Liver (tissue), 9 donors: Measurements from ENCODE around the gene CACNA1E. TPM values are rescaled to one million over a fixed set of nuclear protein-coding genes. Genes with fewer than 3 reads are reported as not detected.

Source experiments
- DNase-seq: peaks from one replicate; pipeline ENCODE4 v3.0.0-alpha.2; 2017; ENCODE audit warnings: low spot score
- H3K27ac ChIP-seq, 2 donors: one replicate each; pipeline ENCODE4 v1.7.0; 2013; ENCODE audit warnings: inconsistent platforms in 2 of 2, low read length in 2 of 2, control low read depth in 1 of 2, low read depth in 1 of 2, mild to moderate bottlenecking in 1 of 2
- H3K27me3 ChIP-seq, 4 donors: one replicate each; pipeline versions ENCODE4 v1.6.1 to v1.7.0; 2013; ENCODE audit warnings: low read length in 3 of 4, inconsistent platforms in 1 of 4, mild to moderate bottlenecking in 1 of 4, moderate library complexity in 1 of 4; ENCODE audit not compliant: control insufficient read depth in 4 of 4, insufficient read depth in 4 of 4
- H3K36me3 ChIP-seq, 4 donors: one replicate each; pipeline versions ENCODE4 v1.6.1 to v1.7.0; 2013; ENCODE audit warnings: low read length in 3 of 4, mild to moderate bottlenecking in 3 of 4, low read depth in 1 of 4, moderate library complexity in 1 of 4; ENCODE audit not compliant: control insufficient read depth in 4 of 4, insufficient read depth in 3 of 4
- H3K4me1 ChIP-seq, 4 donors: one replicate each; pipeline versions ENCODE4 v1.6.1 to v1.7.0; 2013; ENCODE audit warnings: low read length in 3 of 4, mild to moderate bottlenecking in 3 of 4, moderate library complexity in 1 of 4; ENCODE audit not compliant: control insufficient read depth in 4 of 4, insufficient read depth in 4 of 4
- H3K4me3 ChIP-seq, 3 donors: one replicate each; pipeline versions ENCODE4 v1.6.1 to v1.7.0; 2013; ENCODE audit warnings: low read length in 3 of 3, control low read depth in 1 of 3, low read depth in 1 of 3, mild to moderate bottlenecking in 1 of 3
- H3K9ac ChIP-seq, 2 donors: one replicate each; pipeline ENCODE4 v1.7.0; 2013; ENCODE audit warnings: low read length in 2 of 2, mild to moderate bottlenecking in 2 of 2, moderate library complexity in 2 of 2, control low read depth in 1 of 2, low read depth in 1 of 2
- H3K9me3 ChIP-seq, 4 donors: one replicate each; pipeline versions ENCODE4 v1.6.1 to v1.7.0; 2013; ENCODE audit warnings: low read length in 3 of 4; ENCODE audit not compliant: control insufficient read depth in 4 of 4
- ATF3 ChIP-seq: IDR thresholded peaks from 2 replicates; pipeline ENCODE4 v1.6.1; 2016; ENCODE audit warnings: antibody characterized with exemption
- EGR1 ChIP-seq, 2 donors: IDR thresholded peaks; 2 replicates each; pipeline ENCODE4 v1.6.1; 2016 to 2018; ENCODE audit warnings: antibody characterized with exemption in 2 of 2, low read depth in 2 of 2
- FOXA1 ChIP-seq: IDR thresholded peaks from 2 replicates; pipeline ENCODE4 v1.6.1; 2016; ENCODE audit warnings: antibody characterized with exemption
- FOXA2 ChIP-seq: IDR thresholded peaks from 2 replicates; pipeline ENCODE4 v1.6.1; 2016; ENCODE audit warnings: antibody characterized with exemption
- GABPA ChIP-seq, 2 donors: IDR thresholded peaks in 1 of 2; conservative IDR thresholded peaks in 1 of 2; 2 replicates each; pipeline ENCODE4 v1.6.1; 2016; ENCODE audit warnings: antibody characterized with exemption in 2 of 2, mild to moderate bottlenecking in 1 of 2, moderate library complexity in 1 of 2
- HNF4A ChIP-seq, 2 donors: conservative IDR thresholded peaks; 2 replicates each; pipeline ENCODE4 v1.6.1; 2016; ENCODE audit warnings: antibody characterized with exemption in 2 of 2, mild to moderate bottlenecking in 2 of 2
- HNF4G ChIP-seq: IDR thresholded peaks from 2 replicates; pipeline ENCODE4 v1.6.1; 2016; ENCODE audit warnings: antibody characterized with exemption
- JUND ChIP-seq, 2 donors: IDR thresholded peaks; 2 replicates each; pipeline ENCODE4 v1.6.1; 2016; ENCODE audit warnings: antibody characterized with exemption in 2 of 2
- NR2F2 ChIP-seq: IDR thresholded peaks from 2 replicates; pipeline ENCODE4 v1.6.1; 2016; ENCODE audit warnings: antibody characterized with exemption
- RAD21 ChIP-seq, 2 donors: IDR thresholded peaks; 2 replicates each; pipeline ENCODE4 v1.6.1; 2016; ENCODE audit warnings: antibody characterized with exemption in 2 of 2, mild to moderate bottlenecking in 2 of 2
- REST ChIP-seq: IDR thresholded peaks from 2 replicates; pipeline ENCODE4 v1.6.1; 2016; ENCODE audit warnings: antibody characterized with exemption, mild to moderate bottlenecking
- RXRA ChIP-seq, 2 donors: IDR thresholded peaks; 2 replicates each; pipeline ENCODE4 v1.6.1; 2017 to 2018; ENCODE audit warnings: antibody characterized with exemption in 2 of 2, mild to moderate bottlenecking in 1 of 2
- SP1 ChIP-seq: IDR thresholded peaks from 2 replicates; pipeline ENCODE4 v1.6.1; 2018; ENCODE audit warnings: antibody characterized with exemption, mild to moderate bottlenecking
- TAF1 ChIP-seq: conservative IDR thresholded peaks from 2 replicates; pipeline ENCODE4 v1.6.1; 2016; ENCODE audit warnings: antibody characterized with exemption, mild to moderate bottlenecking
- YY1 ChIP-seq: IDR thresholded peaks from 2 replicates; pipeline ENCODE4 v1.6.1; 2016; ENCODE audit warnings: antibody characterized with exemption, mild to moderate bottlenecking
- WGBS: extraction: QIAGEN DNeasy Blood & Tissue Kit; methylation state at CpG from one replicate; pipeline ENCODE4 v1.1.7; 2013; 5-methylcytosine and 5-hydroxymethylcytosine counted together
- polyA plus RNA-seq, 2 donors: library from polyadenylated mRNA; stranded (reverse) in 1 of 2; unstranded in 1 of 2; fragments of 200-250 nt in 1 of 2; fragments of >200 nt in 1 of 2; fragmentation: Nextera tagmentation in 1 of 2; extraction: Ambion mirVana in 1 of 2; gene quantifications; one replicate each; pipeline versions ENCODE4 v1.2.1 to v1.2.3, GENCODE V29; 2013 to 2015
- total RNA-seq, 2 donors: library from RNA; depleted of rRNA; stranded (reverse); fragments of >200 nt; gene quantifications; one replicate each; pipeline ENCODE4 v1.2.3, GENCODE V29; 2014
- TF ChIP-seq, protein P1 (sequence below): IDR thresholded peaks from 2 replicates; pipeline ENCODE4 v1.6.1; 2016; ENCODE audit warnings: antibody characterized with exemption
- TF ChIP-seq, protein P2 (sequence below): IDR thresholded peaks from 2 replicates; pipeline ENCODE4 v1.6.1; 2016; ENCODE audit warnings: antibody characterized with exemption
- TF ChIP-seq, protein P3 (sequence below): fragments of 150-350 bp; IDR thresholded peaks from 2 replicates; pipeline ENCODE4 v1.5.1; 2017; ENCODE audit warnings: improper control_type of control experiment, low read depth, low read length; ENCODE audit not compliant: missing input control
- donor health status: healthy.
- donor health status: healthy.
- donor health status: healthy.
- donor health status: healthy.
- donor health status: healthy.

CACNA1E gene
- total and polyA plus RNA-seq, 4 donors, result under 0.01 to 0.08 (median 0.01) TPM; not detected in 1

GRCh38 chr1:181452746-181453145, 30.6 kb upstream of the CACNA1E start:
- H3K27me3 ChIP-seq, result peaks cover 0 to 3% (median under 1%) of the 10 kb centered on the region in 4 donors
- no peak overlapping the region for H3K27ac ChIP-seq
- 31% methylated on average over 3 of the region's 3 CpGs for WGBS
- no peaks in the 10 kb centered on the region for H3K36me3 ChIP-seq
- TF ChIP-seq GABPA (IDR thresholded peaks at IDR 0.05 in 1 of 2, conservative IDR thresholded peaks at IDR 0.05 in 1 of 2) (no peak), REST (peak; percentile 17), TAF1 (no peak), RXRA (IDR thresholded peaks at IDR 0.05) (peak in 1 of 2 donors; percentile 28), HNF4A (conservative IDR thresholded peaks at IDR 0.05) (peak; percentile 40 to 43), FOXA2 (peak; percentile 9), HNF4G (no peak), NR2F2 (no peak), YY1 (no peak), FOXA1 (no peak), EGR1 (IDR thresholded peaks at IDR 0.05; ENCODE audit: low read depth in 2 of 2) (no peak), JUND (IDR thresholded peaks at IDR 0.05) (no peak), RAD21 (IDR thresholded peaks at IDR 0.05) (no peak), SP1 (no peak), ATF3 (no peak)
- TF ChIP-seq, protein P1, sequence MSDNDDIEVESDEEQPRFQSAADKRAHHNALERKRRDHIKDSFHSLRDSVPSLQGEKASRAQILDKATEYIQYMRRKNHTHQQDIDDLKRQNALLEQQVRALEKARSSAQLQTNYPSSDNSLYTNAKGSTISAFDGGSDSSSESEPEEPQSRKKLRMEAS, result peak; percentile 21
- TF ChIP-seq, protein P2, sequence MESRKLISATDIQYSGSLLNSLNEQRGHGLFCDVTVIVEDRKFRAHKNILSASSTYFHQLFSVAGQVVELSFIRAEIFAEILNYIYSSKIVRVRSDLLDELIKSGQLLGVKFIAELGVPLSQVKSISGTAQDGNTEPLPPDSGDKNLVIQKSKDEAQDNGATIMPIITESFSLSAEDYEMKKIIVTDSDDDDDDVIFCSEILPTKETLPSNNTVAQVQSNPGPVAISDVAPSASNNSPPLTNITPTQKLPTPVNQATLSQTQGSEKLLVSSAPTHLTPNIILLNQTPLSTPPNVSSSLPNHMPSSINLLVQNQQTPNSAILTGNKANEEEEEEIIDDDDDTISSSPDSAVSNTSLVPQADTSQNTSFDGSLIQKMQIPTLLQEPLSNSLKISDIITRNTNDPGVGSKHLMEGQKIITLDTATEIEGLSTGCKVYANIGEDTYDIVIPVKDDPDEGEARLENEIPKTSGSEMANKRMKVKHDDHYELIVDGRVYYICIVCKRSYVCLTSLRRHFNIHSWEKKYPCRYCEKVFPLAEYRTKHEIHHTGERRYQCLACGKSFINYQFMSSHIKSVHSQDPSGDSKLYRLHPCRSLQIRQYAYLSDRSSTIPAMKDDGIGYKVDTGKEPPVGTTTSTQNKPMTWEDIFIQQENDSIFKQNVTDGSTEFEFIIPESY, result no peak
- TF ChIP-seq, protein P3, sequence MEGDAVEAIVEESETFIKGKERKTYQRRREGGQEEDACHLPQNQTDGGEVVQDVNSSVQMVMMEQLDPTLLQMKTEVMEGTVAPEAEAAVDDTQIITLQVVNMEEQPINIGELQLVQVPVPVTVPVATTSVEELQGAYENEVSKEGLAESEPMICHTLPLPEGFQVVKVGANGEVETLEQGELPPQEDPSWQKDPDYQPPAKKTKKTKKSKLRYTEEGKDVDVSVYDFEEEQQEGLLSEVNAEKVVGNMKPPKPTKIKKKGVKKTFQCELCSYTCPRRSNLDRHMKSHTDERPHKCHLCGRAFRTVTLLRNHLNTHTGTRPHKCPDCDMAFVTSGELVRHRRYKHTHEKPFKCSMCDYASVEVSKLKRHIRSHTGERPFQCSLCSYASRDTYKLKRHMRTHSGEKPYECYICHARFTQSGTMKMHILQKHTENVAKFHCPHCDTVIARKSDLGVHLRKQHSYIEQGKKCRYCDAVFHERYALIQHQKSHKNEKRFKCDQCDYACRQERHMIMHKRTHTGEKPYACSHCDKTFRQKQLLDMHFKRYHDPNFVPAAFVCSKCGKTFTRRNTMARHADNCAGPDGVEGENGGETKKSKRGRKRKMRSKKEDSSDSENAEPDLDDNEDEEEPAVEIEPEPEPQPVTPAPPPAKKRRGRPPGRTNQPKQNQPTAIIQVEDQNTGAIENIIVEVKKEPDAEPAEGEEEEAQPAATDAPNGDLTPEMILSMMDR, result no peak
- no peak overlapping the region for H3K9ac ChIP-seq
- peaks cover 0 to 4% (median 3%) of the 10 kb centered on the region in 4 donors for H3K4me1 ChIP-seq
- no peak for DNase-seq
- H3K4me3 ChIP-seq, result no peak overlapping the region
- H3K9me3 ChIP-seq, result peaks cover 0 to 8% (median 3%) of the 10 kb centered on the region in 4 donors
